ENCODE data around the gene HYAL2. TPM values are rescaled to one million over a fixed set of nuclear protein-coding genes. Genes with fewer than 3 reads are reported as not detected.

HYAL2 gene
- total and polyA plus RNA-seq, 2 of the 8 experiments (the other 6 are each of a cell fraction or from before 2014, with no cell fraction given), result 51.9 to 176 TPM

DNA sequence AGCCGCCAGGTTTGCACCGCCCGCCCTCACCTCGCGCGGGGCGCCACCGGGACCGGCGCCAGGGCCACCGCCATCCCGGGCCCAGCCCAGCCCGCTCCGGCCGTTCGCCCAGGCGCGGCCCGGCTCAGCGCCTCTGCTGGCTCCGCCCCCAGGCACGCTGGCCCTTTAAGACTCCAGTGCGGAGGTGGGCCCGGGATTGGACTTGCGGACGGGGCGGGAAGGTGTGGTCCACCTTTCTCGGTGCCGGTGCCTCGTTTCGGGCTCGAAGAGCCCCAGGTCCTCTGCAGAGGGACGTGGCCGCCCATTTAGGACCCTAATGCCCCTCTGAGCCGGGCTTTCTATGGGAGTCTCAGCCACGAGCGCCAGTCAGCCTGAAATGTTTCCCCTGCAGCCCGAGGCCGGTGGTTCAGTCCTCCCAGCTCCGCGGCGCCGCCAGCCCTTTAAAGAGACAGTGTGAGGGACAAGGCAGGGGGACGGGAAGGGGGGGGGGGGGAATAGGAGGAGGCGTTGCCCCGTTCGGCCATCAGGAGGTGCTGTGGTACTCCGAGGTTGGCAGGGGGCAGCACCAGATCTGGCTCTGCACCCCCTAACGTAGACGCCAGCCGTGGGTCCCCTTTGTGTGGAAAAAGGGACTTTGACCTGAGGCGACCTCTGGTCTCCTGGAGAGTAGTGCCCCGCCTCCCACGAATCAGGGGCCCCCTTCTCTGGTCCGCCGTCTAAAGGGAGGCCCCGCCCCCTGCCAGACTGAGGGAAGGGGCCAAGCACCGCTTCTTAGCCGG is 1.0 kb downstream of the HYAL2 start (continued):
- TF ChIP-seq, protein P1, sequence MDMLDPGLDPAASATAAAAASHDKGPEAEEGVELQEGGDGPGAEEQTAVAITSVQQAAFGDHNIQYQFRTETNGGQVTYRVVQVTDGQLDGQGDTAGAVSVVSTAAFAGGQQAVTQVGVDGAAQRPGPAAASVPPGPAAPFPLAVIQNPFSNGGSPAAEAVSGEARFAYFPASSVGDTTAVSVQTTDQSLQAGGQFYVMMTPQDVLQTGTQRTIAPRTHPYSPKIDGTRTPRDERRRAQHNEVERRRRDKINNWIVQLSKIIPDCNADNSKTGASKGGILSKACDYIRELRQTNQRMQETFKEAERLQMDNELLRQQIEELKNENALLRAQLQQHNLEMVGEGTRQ (IDR thresholded peaks at IDR 0.05; ENCODE audit: low read length), result no peak
- TF ChIP-seq SRF (IDR thresholded peaks at IDR 0.05; ENCODE audit: low read depth, low read length), result no peak
- TF ChIP-seq GABPA (IDR thresholded peaks at IDR 0.05; ENCODE audit: borderline replicate concordance, insufficient read depth, low read length), result peak; percentile 23; the same call in 1 of the 2 replicates
- peak; percentile 82 for TF ChIP-seq TAF1 (IDR thresholded peaks at IDR 0.05; ENCODE audit: low read depth, low read length)
- TF ChIP-seq POLR2A (IDR thresholded peaks at IDR 0.05; ENCODE audit: control extremely low read depth in 1 of 2, low read depth in 2 of 2, low read length in 2 of 2), result peak in 1 of 2 experiments; percentile 97; a peak in 2 of 3 replicates
- TF ChIP-seq ASH2L (IDR thresholded peaks at IDR 0.05; ENCODE audit: low read length), result no peak
- TF ChIP-seq JUN (IDR thresholded peaks at IDR 0.05; ENCODE audit: low read depth, low read length), result no peak
